ENCODE data around the gene RNF157.

The RNF157 gene

GRCh38 chr17:76262732-76263344 lies 22.5 kb upstream of the RNF157 start:
- peak overlapping the region; percentile 97 for H3K27ac ChIP-seq (ENCODE audit: low read length)
- 0 out of 2 replicates have a peak, but pooled peaks cover 6% of the 10 kb centered on the region for H3K36me3 ChIP-seq (replicated peaks; ENCODE audit: insufficient read depth, low read length)
- no peaks in the 10 kb centered on the region for H4K20me1 ChIP-seq (ENCODE audit: insufficient read depth, low read length)
- no peaks in the 10 kb centered on the region for H3K27me3 ChIP-seq (replicated peaks; ENCODE audit: insufficient read depth, low read length)
- H3K9me3 ChIP-seq (replicated peaks; ENCODE audit: insufficient read depth, low read length), result no peaks in the 10 kb centered on the region
- peak; percentile 89 for DNase-seq
- H3F3A ChIP-seq (ENCODE audit: insufficient read depth, low read length), result peaks cover 31% of the 10 kb centered on the region
- peak overlapping the region; percentile 19; the same call in 1 of the 2 replicates for H3K4me3 ChIP-seq (ENCODE audit: low read length)
- H2AFZ ChIP-seq (ENCODE audit: low read length), result peak overlapping the region; percentile 61
- H3K79me2 ChIP-seq (ENCODE audit: low read length), result peaks cover 23% of the 10 kb centered on the region
- TF ChIP-seq EZH2phosphoT487 (IDR thresholded peaks at IDR 0.05; ENCODE audit: low read length), result no peak
- TF ChIP-seq EZH2 (optimal IDR thresholded peaks at IDR 0.05; ENCODE audit: low read depth, low read length), result no peak
- no peak for TF ChIP-seq CTCF (IDR thresholded peaks at IDR 0.05; ENCODE audit: low read length)
- peak overlapping the region; percentile 76 for H3K9ac ChIP-seq (ENCODE audit: low read length)
- H3K4me2 ChIP-seq (ENCODE audit: low read depth, low read length), result peak overlapping the region; percentile 56
- H3K4me1 ChIP-seq (ENCODE audit: low read length), result peaks cover 40% of the 10 kb centered on the region
- no peaks in the 10 kb centered on the region for H3K9me2 ChIP-seq (replicated peaks; ENCODE audit: insufficient read depth, low read length)

GRCh38 chr17:76261421-76262215 lies 21.3 kb upstream of the RNF157 start:
- Histone ChIP-seq H3K4me2 (ENCODE audit: low read depth, low read length) (peak overlapping the region; percentile 56; the same call in 1 of the 2 replicates), H3K79me2 (ENCODE audit: low read length) (peaks cover 11% of the 10 kb centered on the region), H3K27me3 (replicated peaks; ENCODE audit: insufficient read depth, low read length) (no peaks in the 10 kb centered on the region), H3K36me3 (replicated peaks; ENCODE audit: insufficient read depth, low read length) (no peaks in the 10 kb centered on the region), H3K4me3 (ENCODE audit: low read length) (no peak overlapping the region), H4K20me1 (ENCODE audit: insufficient read depth, low read length) (no peaks in the 10 kb centered on the region), H3K4me1 (ENCODE audit: low read length) (peaks cover 31% of the 10 kb centered on the region), H3K9me3 (replicated peaks; ENCODE audit: insufficient read depth, low read length) (no peaks in the 10 kb centered on the region), H3K27ac (ENCODE audit: low read length) (peak overlapping the region; percentile 97), H2AFZ (ENCODE audit: low read length) (peak overlapping the region; percentile 54), H3K9ac (ENCODE audit: low read length) (peak overlapping the region; percentile 76; the same call in 1 of the 2 replicates), H3K9me2 (replicated peaks; ENCODE audit: insufficient read depth, low read length) (no peaks in the 10 kb centered on the region), H3F3A (ENCODE audit: insufficient read depth, low read length) (peaks cover 24% of the 10 kb centered on the region)
- DNase-seq, result peak; percentile 78
- TF ChIP-seq EZH2 (optimal IDR thresholded peaks at IDR 0.05; ENCODE audit: low read depth, low read length) (no peak), CTCF (IDR thresholded peaks at IDR 0.05; ENCODE audit: low read length) (no peak)

GRCh38 chr17:76260669-76261068 lies 20.4 kb upstream of the RNF157 start:
- peaks cover 1% of the 10 kb centered on the region for H3K79me2 ChIP-seq (ENCODE audit: low read length)
- H3K4me1 ChIP-seq (ENCODE audit: low read length), result peaks cover 30% of the 10 kb centered on the region
- no peaks in the 10 kb centered on the region for H3K9me2 ChIP-seq (replicated peaks; ENCODE audit: insufficient read depth, low read length)
- no peak overlapping the region for H3K4me2 ChIP-seq (ENCODE audit: low read depth, low read length)
- H3K36me3 ChIP-seq (replicated peaks; ENCODE audit: insufficient read depth, low read length), result no peaks in the 10 kb centered on the region
- no peak overlapping the region for H3K4me3 ChIP-seq (ENCODE audit: low read length)
- no peak overlapping the region for H2AFZ ChIP-seq (ENCODE audit: low read length)
- DNase-seq, result no peak
- no peak overlapping the region for H3K9ac ChIP-seq (ENCODE audit: low read length)
- H4K20me1 ChIP-seq (ENCODE audit: insufficient read depth, low read length), result no peaks in the 10 kb centered on the region
- peaks cover 24% of the 10 kb centered on the region for H3F3A ChIP-seq (ENCODE audit: insufficient read depth, low read length)
- H3K27ac ChIP-seq (ENCODE audit: low read length), result no peak overlapping the region
- H3K27me3 ChIP-seq (replicated peaks; ENCODE audit: insufficient read depth, low read length), result no peaks in the 10 kb centered on the region
- no peaks in the 10 kb centered on the region for H3K9me3 ChIP-seq (replicated peaks; ENCODE audit: insufficient read depth, low read length)
- TF ChIP-seq EZH2 (optimal IDR thresholded peaks at IDR 0.05; ENCODE audit: low read depth, low read length) (no peak), CTCF (IDR thresholded peaks at IDR 0.05; ENCODE audit: low read length) (no peak), EZH2phosphoT487 (IDR thresholded peaks at IDR 0.05; ENCODE audit: low read length) (no peak)

Measured in MM.1S (cell line).